GM12891 (cell line): ENCODE data around the gene PSMB3.

Experiments used
- DNase-seq: peaks from one replicate; pipeline ENCODE4 v3.0.0; 2011; ENCODE audit warnings: low spot score; ENCODE audit not compliant: insufficient read length
- FAIRE-seq: peaks from 2 replicates; lab custom pipeline; 2011; peaks lifted over from hg19 to GRCh38; lab: Jason Lieb, UNC
- PAX5 ChIP-seq: IDR thresholded peaks from 2 replicates; pipeline ENCODE4 v1.6.1; 2011; ENCODE audit warnings: low read length, moderate library complexity, mild to moderate bottlenecking; ENCODE audit not compliant: insufficient read depth, severe bottlenecking
- POLR2A ChIP-seq: IDR thresholded peaks from 2 replicates; pipeline ENCODE4 v1.6.1; 2011; ENCODE audit warnings: low read depth, low read length, control low read depth
- POLR2AphosphoS5 ChIP-seq: IDR thresholded peaks from 2 replicates; pipeline ENCODE4 v1.6.1; 2011; ENCODE audit warnings: low read depth, low read length, control low read depth
- POU2F2 ChIP-seq: IDR thresholded peaks from 2 replicates; pipeline ENCODE4 v1.6.1; 2011; ENCODE audit warnings: low read depth, mild to moderate bottlenecking, control low read depth, low read length, moderate library complexity
- SPI1 ChIP-seq: IDR thresholded peaks from 2 replicates; pipeline ENCODE4 v1.6.1; 2011; ENCODE audit warnings: low read depth, low read length, control low read depth
- TAF1 ChIP-seq: IDR thresholded peaks from 2 replicates; pipeline ENCODE4 v1.6.1; 2011; ENCODE audit warnings: low read depth, low read length, control low read depth

Gene PSMB3

GRCh38 chr17:38715216-38715943, 37.2 kb upstream of the PSMB3 start:
- FAIRE-seq, result no peak
- no peak for TF ChIP-seq POLR2AphosphoS5
- TF ChIP-seq POLR2A, result no peak
- TF ChIP-seq POU2F2, result no peak
- TF ChIP-seq TAF1, result no peak
- no peak for TF ChIP-seq PAX5
- TF ChIP-seq SPI1, result no peak

DNA sequence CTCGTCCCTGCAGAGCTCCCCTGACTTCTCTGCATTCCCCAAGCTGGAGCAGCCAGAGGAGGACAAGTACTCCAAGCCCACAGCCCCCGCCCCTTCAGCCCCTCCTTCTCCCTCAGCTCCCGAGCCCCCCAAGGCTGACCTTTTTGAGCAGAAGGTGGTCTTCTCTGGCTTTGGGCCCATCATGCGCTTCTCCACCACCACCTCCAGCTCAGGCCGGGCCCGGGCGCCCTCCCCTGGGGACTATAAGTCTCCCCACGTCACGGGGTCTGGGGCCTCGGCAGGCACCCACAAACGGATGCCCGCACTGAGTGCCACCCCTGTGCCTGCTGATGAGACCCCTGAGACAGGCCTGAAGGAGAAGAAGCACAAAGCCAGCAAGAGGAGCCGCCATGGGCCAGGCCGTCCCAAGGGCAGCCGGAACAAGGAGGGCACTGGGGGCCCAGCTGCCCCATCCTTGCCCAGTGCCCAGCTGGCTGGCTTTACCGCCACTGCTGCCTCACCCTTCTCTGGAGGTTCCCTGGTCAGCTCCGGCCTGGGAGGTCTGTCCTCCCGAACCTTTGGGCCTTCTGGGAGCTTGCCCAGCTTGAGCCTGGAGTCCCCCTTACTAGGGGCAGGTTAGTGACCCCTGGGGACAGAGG, 36.1 kb upstream of the PSMB3 start:
- DNase-seq (no peak), FAIRE-seq (no peak)
- TF ChIP-seq PAX5, result no peak
- TF ChIP-seq POU2F2, result no peak
- TF ChIP-seq POLR2A, result no peak
- TF ChIP-seq SPI1, result no peak
- TF ChIP-seq TAF1, result no peak
- no peak for TF ChIP-seq POLR2AphosphoS5

More at GRCh38 chr17:38715216-38715943, 37.2 kb upstream of the PSMB3 start:
- no peak for DNase-seq

DNA sequence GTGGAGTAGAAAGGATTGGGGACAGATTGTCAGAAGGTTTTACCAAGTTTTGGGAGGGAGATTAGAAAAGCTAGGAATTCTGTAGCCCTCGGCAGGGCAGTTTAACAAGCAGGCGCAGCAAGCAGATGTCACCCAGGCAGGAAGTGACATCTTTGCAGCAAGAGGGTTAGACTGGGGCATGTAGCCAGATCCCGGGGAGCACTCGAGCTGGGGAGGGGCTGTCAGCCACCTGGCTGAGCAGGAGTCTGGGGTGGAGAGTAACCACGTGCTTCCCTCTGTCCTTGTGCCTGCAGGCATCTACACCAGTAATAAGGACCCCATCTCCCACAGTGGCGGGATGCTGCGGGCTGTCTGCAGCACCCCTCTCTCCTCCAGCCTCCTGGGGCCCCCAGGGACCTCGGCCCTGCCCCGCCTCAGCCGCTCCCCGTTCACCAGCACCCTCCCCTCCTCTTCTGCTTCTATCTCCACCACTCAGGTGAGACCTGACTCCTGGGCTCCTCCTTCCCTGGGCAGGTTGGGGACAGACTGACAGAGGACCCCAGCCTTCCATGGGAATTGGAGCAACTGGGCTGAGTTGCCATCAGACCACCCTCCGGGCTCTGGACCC, 35.3 kb upstream of the PSMB3 start:
- DNase-seq (no peak), FAIRE-seq (no peak)
- TF ChIP-seq SPI1 (no peak), TAF1 (no peak), PAX5 (no peak), POU2F2 (no peak), POLR2AphosphoS5 (no peak), POLR2A (no peak)

- FAIRE-seq (no peak), DNase-seq (no peak)
- TF ChIP-seq POLR2AphosphoS5 (no peak), TAF1 (no peak)
Measured at GRCh38 chr17:38719289-38719942, 33.1 kb upstream of the PSMB3 start.

- DNase-seq (no peak), FAIRE-seq (no peak)
- TF ChIP-seq SPI1 (no peak), POLR2AphosphoS5 (no peak), TAF1 (no peak), PAX5 (no peak), POLR2A (no peak), POU2F2 (no peak)
Measured at GRCh38 chr17:38719943-38720641, 32.4 kb upstream of the PSMB3 start.

GRCh38 chr17:38720941-38721340, 31.6 kb upstream of the PSMB3 start:
- FAIRE-seq (no peak), DNase-seq (no peak)
- TF ChIP-seq SPI1 (no peak), POLR2A (no peak), TAF1 (no peak), PAX5 (no peak), POLR2AphosphoS5 (no peak), POU2F2 (no peak)

DNA sequence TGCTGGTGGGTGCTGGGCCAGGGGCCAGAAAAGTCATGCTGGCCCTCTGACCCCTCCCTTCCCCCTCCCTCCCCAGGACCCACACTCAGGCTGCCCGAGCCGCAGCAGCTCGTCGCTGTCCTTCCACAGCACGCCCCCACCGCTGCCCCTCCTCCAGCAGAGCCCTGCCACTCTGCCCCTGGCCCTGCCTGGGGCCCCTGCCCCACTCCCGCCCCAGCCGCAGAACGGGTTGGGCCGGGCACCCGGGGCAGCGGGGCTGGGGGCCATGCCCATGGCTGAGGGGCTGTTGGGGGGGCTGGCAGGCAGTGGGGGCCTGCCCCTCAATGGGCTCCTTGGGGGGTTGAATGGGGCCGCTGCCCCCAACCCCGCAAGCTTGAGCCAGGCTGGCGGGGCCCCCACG, 30.7 kb upstream of the PSMB3 start:
- no peak for DNase-seq
- no peak for TF ChIP-seq PAX5
- TF ChIP-seq POU2F2, result no peak
- TF ChIP-seq POLR2AphosphoS5, result no peak
- TF ChIP-seq TAF1, result no peak
- no peak for TF ChIP-seq SPI1
- no peak for TF ChIP-seq POLR2A
- no peak for FAIRE-seq

GRCh38 chr17:38724337-38724988, 28.1 kb upstream of the PSMB3 start:
- no peak for TF ChIP-seq SPI1
- no peak for TF ChIP-seq POU2F2
- no peak for TF ChIP-seq POLR2AphosphoS5
- no peak for TF ChIP-seq POLR2A
- TF ChIP-seq PAX5, result no peak
- TF ChIP-seq TAF1, result no peak
- FAIRE-seq (no peak), DNase-seq (no peak)
